ENCODE results near the gene MIPEP.

The MIPEP gene

GRCh38 chr13:23833733-23834611, 55.2 kb downstream of the MIPEP start:
- in situ Hi-C loops (cut with HindIII; ENCODE audit: low sequenced_read_pairs), result no loop called here
- no peak for TF ChIP-seq CTCF (IDR thresholded peaks at IDR 0.05; ENCODE audit: low read depth, low read length, missing control alignments)
- H3K4me3 ChIP-seq (ENCODE audit: low read depth, low read length), result no peak overlapping the region
- DNase-seq (ENCODE audit: low read depth), result no peak

DNA sequence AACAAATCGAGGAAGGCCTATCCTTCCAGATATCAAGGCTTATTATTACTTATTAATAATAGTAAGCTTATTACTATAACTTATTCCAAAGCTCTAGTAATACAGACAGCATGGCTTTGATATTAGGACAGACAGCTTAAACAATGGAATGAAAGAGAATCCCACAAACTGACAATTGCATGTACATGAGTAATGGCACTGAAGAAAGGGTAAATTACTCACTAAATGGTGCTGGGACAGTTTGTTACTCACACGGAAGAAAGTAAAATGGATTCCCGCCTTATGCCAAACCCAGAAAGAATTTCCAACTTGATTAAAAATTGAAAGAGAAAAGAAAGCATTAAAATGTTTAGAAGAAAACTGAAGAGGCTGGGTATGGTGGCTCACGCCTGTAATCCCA, 60.3 kb downstream of the MIPEP start:
- no peak overlapping the region for H3K4me3 ChIP-seq (ENCODE audit: low read depth, low read length)
- TF ChIP-seq CTCF (IDR thresholded peaks at IDR 0.05; ENCODE audit: low read depth, low read length, missing control alignments), result no peak
- in situ Hi-C loops (cut with HindIII; ENCODE audit: low sequenced_read_pairs), result no loop called here
- DNase-seq (ENCODE audit: low read depth), result no peak

- no peak for TF ChIP-seq CTCF (IDR thresholded peaks at IDR 0.05; ENCODE audit: low read depth, low read length, missing control alignments)
- DNase-seq (ENCODE audit: low read depth), result no peak
- H3K4me3 ChIP-seq (ENCODE audit: low read depth, low read length), result no peak overlapping the region
- in situ Hi-C loops (cut with HindIII; ENCODE audit: low sequenced_read_pairs), result no loop called here
Measured at GRCh38 chr13:23828086-23828485, 61.1 kb downstream of the MIPEP start.

DNA sequence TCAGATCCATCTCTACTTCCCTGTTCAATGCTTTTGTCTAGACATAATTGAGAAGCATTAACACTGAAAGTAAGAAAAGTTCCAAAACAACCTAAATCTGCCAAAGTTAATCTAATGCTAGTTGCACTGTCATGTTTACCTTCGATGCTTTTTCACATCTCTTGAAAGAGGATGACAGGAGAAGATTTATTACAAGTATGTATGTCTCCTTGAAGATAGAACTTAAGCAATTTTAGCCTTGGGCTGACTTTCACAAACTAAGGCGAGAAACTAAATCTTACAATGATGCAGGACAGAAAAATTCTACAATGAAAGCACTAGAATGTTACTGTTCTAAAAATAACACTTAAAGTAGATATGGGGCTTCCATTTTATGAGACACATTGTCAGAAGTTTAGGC, 64.0 kb downstream of the MIPEP start:
- no peak for DNase-seq (ENCODE audit: low read depth)
- in situ Hi-C loops (cut with HindIII; ENCODE audit: low sequenced_read_pairs), result no loop called here
- no peak for TF ChIP-seq CTCF (IDR thresholded peaks at IDR 0.05; ENCODE audit: low read depth, low read length, missing control alignments)
- no peak overlapping the region for H3K4me3 ChIP-seq (ENCODE audit: low read depth, low read length)

DNA sequence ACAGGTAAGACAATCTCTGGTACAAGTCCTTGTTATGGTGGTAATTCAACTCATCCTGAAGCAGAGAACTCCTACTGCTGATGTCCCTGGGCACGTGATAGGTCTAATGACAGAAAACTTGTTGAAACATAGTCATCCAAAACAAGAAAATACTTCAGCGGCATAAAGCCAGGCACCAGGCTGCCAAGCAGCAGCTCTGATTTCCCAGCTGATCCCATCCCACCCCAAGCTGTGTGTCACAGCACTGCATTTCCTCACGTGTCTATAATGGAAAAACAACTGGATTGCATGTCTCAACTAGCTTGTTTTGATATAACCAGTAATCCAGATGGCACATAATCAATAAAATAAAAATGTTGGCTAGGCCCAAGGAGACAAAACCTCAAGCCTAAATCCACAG, 64.8 kb downstream of the MIPEP start:
- DNase-seq (ENCODE audit: low read depth), result no peak
- in situ Hi-C loops (cut with HindIII; ENCODE audit: low sequenced_read_pairs), result no loop called here
- TF ChIP-seq CTCF (IDR thresholded peaks at IDR 0.05; ENCODE audit: low read depth, low read length, missing control alignments), result no peak
- no peak overlapping the region for H3K4me3 ChIP-seq (ENCODE audit: low read depth, low read length)

DNA sequence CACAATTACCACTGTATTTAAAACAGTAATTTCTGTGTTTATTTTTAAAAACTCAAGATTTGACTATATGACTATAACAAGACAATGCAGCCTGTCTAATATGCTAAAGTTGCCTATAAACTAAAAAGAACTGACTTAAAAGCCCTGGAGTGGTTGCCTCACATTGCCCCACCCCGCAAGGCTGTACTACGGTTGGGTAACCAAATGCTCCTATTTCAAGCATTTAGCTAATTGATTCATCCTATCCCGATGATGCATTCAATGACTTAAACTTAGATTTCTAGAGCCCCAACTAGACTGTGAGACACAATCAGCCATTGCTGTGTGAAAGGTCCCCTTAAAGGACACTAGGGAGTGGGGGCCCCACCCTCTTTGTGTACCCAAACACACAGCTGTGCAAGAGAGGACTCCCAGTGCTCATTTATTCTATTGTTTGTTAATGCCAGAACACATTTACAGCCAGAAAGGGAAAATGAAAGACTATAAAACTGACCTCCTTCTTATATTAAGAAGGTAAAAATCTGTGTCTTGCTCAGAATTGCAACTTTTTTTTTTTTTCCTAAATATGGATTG, 66.9 kb downstream of the MIPEP start:
- H3K4me3 ChIP-seq (ENCODE audit: low read depth, low read length), result no peak overlapping the region
- no peak for TF ChIP-seq CTCF (IDR thresholded peaks at IDR 0.05; ENCODE audit: low read depth, low read length, missing control alignments)
- in situ Hi-C loops (cut with HindIII; ENCODE audit: low sequenced_read_pairs), result no loop called here

More for the DNA sequence above, 66.9 kb downstream of the MIPEP start:
- DNase-seq (ENCODE audit: low read depth), result no peak
